ENCODE data around the gene NXPH4.
A peak's percentile ranks its signal among the peaks of the same experiment; 100 is the strongest.

NXPH4 gene
- 0 to 0.20 reads per million in 2 donors for total RNA-seq

- peak in 4 of 5 experiments; percentile 24 to 55 (median 42) for DNase-seq
Observed at GRCh38 chr12:57216014-57216911, at the start of gene NXPH4. NXPH4 (plus strand) TSS chr12:57216794; CDS start chr12:57216970, 176 bp downstream.

- peak in 1 of 5 experiments; percentile 19 for DNase-seq
Observed at GRCh38 chr12:57166971-57167371, 49.6 kb upstream of the NXPH4 start.

- no peak for DNase-seq
Observed at GRCh38 chr12:57168058-57168457, 48.5 kb upstream of the NXPH4 start.

- DNase-seq = no peak
Observed at GRCh38 chr12:57169046-57169795, 47.4 kb upstream of the NXPH4 start.

- DNase-seq = no peak
Observed at GRCh38 chr12:57169969-57170368, 46.6 kb upstream of the NXPH4 start.

- DNase-seq = no peak
Observed at GRCh38 chr12:57170408-57170807, 46.2 kb upstream of the NXPH4 start.

GRCh38 chr12:57170927-57171326, 45.7 kb upstream of the NXPH4 start:
- no peak for DNase-seq

- DNase-seq = no peak
Observed at GRCh38 chr12:57171668-57172067, 44.9 kb upstream of the NXPH4 start.

GRCh38 chr12:57173089-57173488, 43.5 kb upstream of the NXPH4 start:
- peak in 1 of 5 experiments; percentile 16 for DNase-seq

- no peak for DNase-seq
Observed at GRCh38 chr12:57173683-57174082, 42.9 kb upstream of the NXPH4 start.

- peak in 3 of 5 experiments; percentile 8 to 22 (median 22) for DNase-seq
Observed at GRCh38 chr12:57175428-57176138, 41.0 kb upstream of the NXPH4 start.

GRCh38 chr12:57176139-57176477, 40.5 kb upstream of the NXPH4 start:
- no peak for DNase-seq

GRCh38 chr12:57176846-57177245, 39.7 kb upstream of the NXPH4 start:
- DNase-seq = no peak

GRCh38 chr12:57177354-57177753, 39.2 kb upstream of the NXPH4 start:
- DNase-seq = no peak

GRCh38 chr12:57178213-57178612, 38.4 kb upstream of the NXPH4 start:
- no peak for DNase-seq

- DNase-seq = no peak
Observed at GRCh38 chr12:57179331-57180086, 37.1 kb upstream of the NXPH4 start.

- DNase-seq = no peak
Observed at GRCh38 chr12:57180321-57180989, 36.1 kb upstream of the NXPH4 start.

GRCh38 chr12:57181072-57181471, 35.5 kb upstream of the NXPH4 start:
- no peak for DNase-seq

- DNase-seq = no peak
Observed at GRCh38 chr12:57181561-57182155, 34.9 kb upstream of the NXPH4 start.

- DNase-seq = peak; percentile 50 to 74 (median 64)
Observed at GRCh38 chr12:57182918-57183575, 33.5 kb upstream of the NXPH4 start.
